NCI-H2081 treated with DMSO at 0.1 percent for 48 hours (cell line): Measurements from ENCODE around the gene CACYBP.

Experiments used
- DNase-seq: peaks from one replicate; lab custom pipeline; 2025; lab: John Stamatoyannopoulos, UW

The CACYBP gene

GRCh38 chr1:174974711-174975119, 25.0 kb upstream of the CACYBP start:
- no peak for DNase-seq

- no peak for DNase-seq
Observed at GRCh38 chr1:174975764-174976163, 24.0 kb upstream of the CACYBP start.

- no peak for DNase-seq
Observed at GRCh38 chr1:174976436-174977108, 23.2 kb upstream of the CACYBP start.

- DNase-seq, result no peak
Observed at GRCh38 chr1:174982971-174983689, 16.6 kb upstream of the CACYBP start.

- DNase-seq, result no peak
Observed at GRCh38 chr1:174984952-174985351, 14.8 kb upstream of the CACYBP start.

- no peak for DNase-seq
Observed at GRCh38 chr1:174988539-174988938, 11.2 kb upstream of the CACYBP start.

GRCh38 chr1:174988986-174989385, 10.8 kb upstream of the CACYBP start:
- DNase-seq, result no peak

- no peak for DNase-seq
Observed at GRCh38 chr1:174989536-174990220, 10.1 kb upstream of the CACYBP start.

- DNase-seq, result no peak
Observed at GRCh38 chr1:174990382-174990999, 9.3 kb upstream of the CACYBP start.

- no peak for DNase-seq
Observed at GRCh38 chr1:174991473-174991872, 8.3 kb upstream of the CACYBP start.

- DNase-seq, result no peak
Observed at GRCh38 chr1:174995121-174995520, 4.6 kb upstream of the CACYBP start.

GRCh38 chr1:174995916-174996315, 3.8 kb upstream of the CACYBP start:
- no peak for DNase-seq

GRCh38 chr1:174996476-174996875, 3.3 kb upstream of the CACYBP start:
- no peak for DNase-seq

- no peak for DNase-seq
Observed at GRCh38 chr1:174997041-174997440, 2.7 kb upstream of the CACYBP start.

- peak; percentile 66 for DNase-seq
Observed at GRCh38 chr1:174998569-174999215, 1.1 kb upstream of the CACYBP start.

- peak; percentile 98 for DNase-seq
Observed at GRCh38 chr1:174999216-174999935, 371 bp upstream of the CACYBP start.

GRCh38 chr1:175000697-175001187, 995 bp downstream of the CACYBP start:
- DNase-seq, result no peak

GRCh38 chr1:175002910-175003517, 3.3 kb downstream of the CACYBP start:
- DNase-seq, result no peak

- no peak for DNase-seq
Observed at GRCh38 chr1:175003521-175003920, 3.8 kb downstream of the CACYBP start.

GRCh38 chr1:175005085-175005783, 5.5 kb downstream of the CACYBP start:
- no peak for DNase-seq
